Stomach (tissue), 9 donors: ENCODE data around the gene ALG14. TPM values are rescaled to one million over a fixed set of nuclear protein-coding genes. Genes with fewer than 3 reads are reported as not detected.

Experiments used
- DNase-seq, 2 donors: peaks; one replicate each; pipeline versions ENCODE4 v3.0.0 to v3.0.0-alpha.2; 2013 to 2019
- H3K27ac ChIP-seq, 5 donors: fragments of 200-600 bp in 4 of 5; sonication (generic) in 4 of 5; one replicate each; pipeline ENCODE4 v1.5.1; 2013 to 2019; ENCODE audit warnings: mild to moderate bottlenecking in 1 of 5, moderate library complexity in 1 of 5
- H3K27me3 ChIP-seq, 3 donors: fragments of 200-600 bp; sonication (generic); one replicate each; pipeline ENCODE4 v1.5.1; 2017 to 2019; ENCODE audit warnings: mixed run types in 1 of 3
- H3K36me3 ChIP-seq, 4 donors: fragments of 200-600 bp; sonication (generic); 1 replicate in 3 of 4; 2 replicates in 1 of 4; pipeline ENCODE4 v1.5.1; 2016 to 2019
- H3K4me1 ChIP-seq, 4 donors: fragments of 200-600 bp; sonication (generic); one replicate each; pipeline ENCODE4 v1.5.1; 2016 to 2019
- H3K4me3 ChIP-seq, 4 donors: fragments of 200-600 bp; sonication (generic) in 3 of 4; one replicate each; pipeline ENCODE4 v1.5.1; 2016 to 2019; ENCODE audit warnings: mild to moderate bottlenecking in 1 of 4
- H3K9me3 ChIP-seq, 4 donors: fragments of 200-600 bp; sonication (generic); one replicate each; pipeline ENCODE4 v1.5.1; 2016 to 2019
- CTCF ChIP-seq, 7 experiments: fragments of 450-650 bp in 4 of 7; fragments of 200-600 bp in 3 of 7; sonication (generic) in 3 of 7; IDR thresholded peaks; one replicate each; pipeline ENCODE4 v1.5.1; 2016 to 2019; ENCODE audit warnings: antibody characterized with exemption in 7 of 7, control low read depth in 2 of 7, mild to moderate bottlenecking in 1 of 7
- EP300 ChIP-seq: sonication (generic); formaldehyde crosslinking; IDR thresholded peaks from one replicate; pipeline ENCODE4 v1.6.1; 2017; ENCODE audit warnings: antibody characterized with exemption
- POLR2A ChIP-seq, 4 donors: fragments of 450-650 bp; IDR thresholded peaks; one replicate each; pipeline ENCODE4 v1.6.1; 2016; ENCODE audit warnings: antibody characterized with exemption in 4 of 4, control low read depth in 2 of 4, mild to moderate bottlenecking in 1 of 4, moderate library complexity in 1 of 4
- POLR2AphosphoS5 ChIP-seq, 3 donors: sonication (generic); formaldehyde crosslinking; IDR thresholded peaks; one replicate each; pipeline ENCODE4 v1.6.1; 2016; ENCODE audit warnings: antibody characterized with exemption in 3 of 3
- WGBS, 5 donors: extraction: QIAGEN DNeasy Blood & Tissue Kit in 3 of 5; methylation state at CpG; one replicate each; pipeline versions ENCODE4 v1.1.5 to v1.1.7; 2013 to 2018; 5-methylcytosine and 5-hydroxymethylcytosine counted together
- intact Hi-C: fragments of 100-400 bp; cut with DNase I; formaldehyde crosslinking; loops from one replicate; pipeline ENCODE4 v1.15.1; 2023; ENCODE audit warnings: low total_unique reads
- polyA plus RNA-seq, 3 donors: library from polyadenylated mRNA; stranded (reverse); fragments of 200-250 nt; gene quantifications; one replicate each; pipeline ENCODE4 v1.2.3, GENCODE V29; 2013
- total RNA-seq, 5 donors: library from RNA; depleted of rRNA; stranded (reverse); fragments of >200 nt; gene quantifications; one replicate each; pipeline versions ENCODE4 v1.1.0 to v1.2.3, GENCODE V29; 2014 to 2016
- donor health status: healthy with polysubstance abuse.
- donor health status: Bipolar disorder and iron deficiency.
- donor health status: healthy.

Gene ALG14
- total and polyA plus RNA-seq, 8 donors: under 0.01 to 3.5 (median 1.1) TPM; not detected in 1

- H3K36me3 ChIP-seq: peaks cover 0 to 19% (median 11%) of the 10 kb centered on the region in 4 donors
- H3K9me3 ChIP-seq: no peaks in the 10 kb centered on the region
- no peak overlapping the region for H3K4me3 ChIP-seq
- 66 to 95% (median 82%) methylated on average over 2 of the region's 2 CpGs for WGBS, 5 donors
- H3K4me1 ChIP-seq: peaks cover 10 to 52% (median 41%) of the 10 kb centered on the region in 4 donors
- no peaks in the 10 kb centered on the region for H3K27me3 ChIP-seq
- intact Hi-C loops: no loop called here
- DNase-seq: no peak
- TF ChIP-seq POLR2A (IDR thresholded peaks at IDR 0.05) (no peak), POLR2AphosphoS5 (IDR thresholded peaks at IDR 0.05) (no peak), EP300 (no peak), CTCF (IDR thresholded peaks at IDR 0.05) (no peak)
- no peak overlapping the region for H3K27ac ChIP-seq
These were observed 138.2 kb downstream of the ALG14 start for GRCh38 chr1:94934551-94934950.

- no peak for DNase-seq
- WGBS, 5 donors: 88 to 95% (median 92%) methylated on average over 7 of the region's 7 CpGs
- Histone ChIP-seq H3K27ac (no peak overlapping the region), H3K4me1 (peaks cover 34 to 54% (median 44%) of the 10 kb centered on the region in 4 donors), H3K9me3 (no peaks in the 10 kb centered on the region), H3K27me3 (peaks cover 0 to 12% (median 9%) of the 10 kb centered on the region in 3 donors), H3K36me3 (peaks cover 0 to 19% (median 11%) of the 10 kb centered on the region in 4 donors), H3K4me3 (no peak overlapping the region)
- intact Hi-C loops: no loop called here
- TF ChIP-seq CTCF (IDR thresholded peaks at IDR 0.05) (no peak), POLR2AphosphoS5 (IDR thresholded peaks at IDR 0.05) (no peak), POLR2A (IDR thresholded peaks at IDR 0.05) (no peak), EP300 (no peak)
These were observed 141.4 kb downstream of the ALG14 start for GRCh38 chr1:94931254-94931841.

- no peak for DNase-seq
- H3K4me1 ChIP-seq: peaks cover 25 to 46% (median 39%) of the 10 kb centered on the region in 4 donors
- H3K27me3 ChIP-seq: peaks cover 0 to 21% (median 9%) of the 10 kb centered on the region in 3 donors
- 54 to 64% (median 59%) methylated on average over 11 of the region's 11 CpGs for WGBS, 5 donors
- H3K27ac ChIP-seq: peak overlapping the region in 4 of 5 donors; percentile 95 to 99 (median 98)
- intact Hi-C loops: no loop called here
- peaks cover 0 to 19% (median 11%) of the 10 kb centered on the region in 4 donors for H3K36me3 ChIP-seq
- H3K9me3 ChIP-seq: no peaks in the 10 kb centered on the region
- H3K4me3 ChIP-seq: peak overlapping the region; percentile 60 to 91 (median 76)
- TF ChIP-seq POLR2A (IDR thresholded peaks at IDR 0.05) (no peak), POLR2AphosphoS5 (IDR thresholded peaks at IDR 0.05) (no peak), EP300 (no peak), CTCF (IDR thresholded peaks at IDR 0.05) (no peak)
These were observed 143.2 kb downstream of the ALG14 start for GRCh38 chr1:94929351-94930217.

GRCh38 chr1:94928293-94928939, 144.3 kb downstream of the ALG14 start:
- WGBS, 5 donors: 69 to 78% (median 72%) methylated on average over 7 of the region's 7 CpGs
- peak overlapping the region; percentile 60 to 91 (median 76) for H3K4me3 ChIP-seq
- no peaks in the 10 kb centered on the region for H3K9me3 ChIP-seq
- TF ChIP-seq POLR2AphosphoS5 (IDR thresholded peaks at IDR 0.05) (no peak), POLR2A (IDR thresholded peaks at IDR 0.05) (no peak), EP300 (no peak), CTCF (IDR thresholded peaks at IDR 0.05) (no peak)
- H3K27me3 ChIP-seq: peaks cover 0 to 21% (median 9%) of the 10 kb centered on the region in 3 donors
- peak overlapping the region; percentile 95 to 99 (median 98) for H3K27ac ChIP-seq
- intact Hi-C loops: no loop called here
- H3K4me1 ChIP-seq: peaks cover 33 to 57% (median 49%) of the 10 kb centered on the region in 4 donors
- peaks cover 0 to 16% (median 10%) of the 10 kb centered on the region in 4 donors for H3K36me3 ChIP-seq
- no peak for DNase-seq
